Measurements from ENCODE around the gene RPAP3.
A peak's percentile ranks its signal among the peaks of the same experiment; 100 is the strongest.
"Not testable (repeated sequence)": the region's sequence is repeated elsewhere in the genome, so short reads cannot be mapped to it uniquely, and the experiment has no call there.

Gene RPAP3

DNA sequence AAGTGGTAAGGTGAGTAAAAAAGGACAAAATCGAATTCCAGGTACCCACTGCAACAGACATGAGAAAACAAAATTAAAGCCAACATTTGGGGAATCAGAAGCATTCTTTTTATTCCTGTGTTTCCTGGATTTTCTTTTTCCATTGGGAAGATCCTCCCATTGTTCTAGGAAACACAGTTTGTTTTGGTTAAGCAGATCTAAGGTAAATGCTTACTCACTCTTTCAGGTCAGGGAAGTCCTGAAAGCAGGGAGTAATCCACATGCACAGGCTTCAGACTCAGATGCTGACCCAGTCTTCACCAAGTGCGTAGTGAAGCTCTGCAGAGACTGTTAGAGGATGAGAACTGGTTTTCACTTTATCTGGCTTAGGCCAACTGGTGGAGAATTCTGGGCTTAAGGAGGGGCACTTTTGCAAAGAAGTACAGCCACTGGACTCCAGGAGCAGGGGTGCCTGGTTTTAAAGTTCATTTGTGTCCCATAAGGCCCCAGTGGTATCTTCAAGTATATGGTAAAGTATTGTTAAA lies 57.7 kb downstream of the RPAP3 start:
- peaks cover 5% of the 10 kb centered on the region for H3K9me3 ChIP-seq (ENCODE audit: severe bottlenecking)
- H3K27ac ChIP-seq (ENCODE audit: poor library complexity, severe bottlenecking), result no peak overlapping the region
- H3K27me3 ChIP-seq (ENCODE audit: insufficient read depth, poor library complexity, severe bottlenecking), result no peaks in the 10 kb centered on the region
- TF ChIP-seq, protein P1, sequence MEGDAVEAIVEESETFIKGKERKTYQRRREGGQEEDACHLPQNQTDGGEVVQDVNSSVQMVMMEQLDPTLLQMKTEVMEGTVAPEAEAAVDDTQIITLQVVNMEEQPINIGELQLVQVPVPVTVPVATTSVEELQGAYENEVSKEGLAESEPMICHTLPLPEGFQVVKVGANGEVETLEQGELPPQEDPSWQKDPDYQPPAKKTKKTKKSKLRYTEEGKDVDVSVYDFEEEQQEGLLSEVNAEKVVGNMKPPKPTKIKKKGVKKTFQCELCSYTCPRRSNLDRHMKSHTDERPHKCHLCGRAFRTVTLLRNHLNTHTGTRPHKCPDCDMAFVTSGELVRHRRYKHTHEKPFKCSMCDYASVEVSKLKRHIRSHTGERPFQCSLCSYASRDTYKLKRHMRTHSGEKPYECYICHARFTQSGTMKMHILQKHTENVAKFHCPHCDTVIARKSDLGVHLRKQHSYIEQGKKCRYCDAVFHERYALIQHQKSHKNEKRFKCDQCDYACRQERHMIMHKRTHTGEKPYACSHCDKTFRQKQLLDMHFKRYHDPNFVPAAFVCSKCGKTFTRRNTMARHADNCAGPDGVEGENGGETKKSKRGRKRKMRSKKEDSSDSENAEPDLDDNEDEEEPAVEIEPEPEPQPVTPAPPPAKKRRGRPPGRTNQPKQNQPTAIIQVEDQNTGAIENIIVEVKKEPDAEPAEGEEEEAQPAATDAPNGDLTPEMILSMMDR (IDR thresholded peaks at IDR 0.05; ENCODE audit: poor library complexity, severe bottlenecking), result no peak
- no peaks in the 10 kb centered on the region for H3K4me1 ChIP-seq (ENCODE audit: insufficient read depth, poor library complexity, severe bottlenecking)
- ATAC-seq (ENCODE audit: low read depth) (no peak), DNase-seq (ENCODE audit: low spot score) (no peak)
- H3K4me3 ChIP-seq (ENCODE audit: severe bottlenecking), result no peak overlapping the region
- H3K36me3 ChIP-seq (ENCODE audit: low read depth), result no peaks in the 10 kb centered on the region

- H3K4me1 ChIP-seq (ENCODE audit: insufficient read depth, poor library complexity, severe bottlenecking); H3K27ac ChIP-seq (ENCODE audit: poor library complexity, severe bottlenecking); DNase-seq (ENCODE audit: low spot score); H3K9me3 ChIP-seq (ENCODE audit: severe bottlenecking); H3K36me3 ChIP-seq (ENCODE audit: low read depth); ATAC-seq (ENCODE audit: low read depth); H3K4me3 ChIP-seq (ENCODE audit: severe bottlenecking); H3K27me3 ChIP-seq (ENCODE audit: insufficient read depth, poor library complexity, severe bottlenecking): not testable (repeated sequence)
Measured at GRCh38 chr12:47642310-47642709, 63.5 kb downstream of the RPAP3 start.

DNA sequence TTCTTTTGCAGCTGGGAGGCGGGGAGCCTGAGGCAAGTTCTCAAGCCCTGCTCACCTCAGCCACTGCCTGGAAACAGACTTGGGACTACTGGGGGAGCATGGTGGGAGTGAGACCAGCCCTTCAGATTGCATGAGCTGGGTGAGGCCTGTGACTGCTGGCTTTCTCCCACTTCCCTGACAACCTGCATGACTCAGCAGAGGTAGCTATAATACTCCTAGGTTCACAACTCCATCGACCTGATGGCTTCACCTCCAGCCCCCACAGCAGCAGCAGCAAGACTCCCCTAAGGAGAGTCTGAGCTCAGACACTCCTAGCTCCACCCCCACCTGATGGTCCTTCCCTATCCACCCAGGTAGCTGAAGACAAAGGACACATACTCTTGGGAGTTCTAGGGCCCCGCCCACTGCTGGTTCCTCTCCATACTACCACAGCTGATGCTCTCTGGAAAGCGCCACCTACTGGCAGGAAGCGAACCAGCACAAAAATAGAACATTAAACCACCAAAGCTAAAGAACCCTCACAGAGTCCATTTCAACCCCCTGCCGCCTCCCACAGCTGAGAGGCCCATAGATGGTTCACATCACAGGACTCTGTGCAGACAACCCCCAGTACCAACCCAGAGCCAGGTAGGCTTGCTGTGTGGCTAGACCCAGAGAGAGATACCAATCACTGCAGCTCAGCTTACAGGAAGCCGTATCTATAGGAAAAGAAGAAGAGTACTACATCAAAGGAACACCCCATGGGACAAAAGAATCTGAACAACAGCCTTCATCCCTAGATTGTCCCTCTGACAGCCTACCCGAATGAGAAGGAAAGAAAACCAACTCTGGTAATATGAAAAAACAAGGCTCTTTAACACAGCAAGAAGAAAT lies 68.7 kb downstream of the RPAP3 start:
- Histone ChIP-seq H3K4me1 (ENCODE audit: insufficient read depth, poor library complexity, severe bottlenecking) (no peaks in the 10 kb centered on the region), H3K4me3 (ENCODE audit: severe bottlenecking) (no peak overlapping the region), H3K27ac (ENCODE audit: poor library complexity, severe bottlenecking) (no peak overlapping the region), H3K36me3 (ENCODE audit: low read depth) (no peaks in the 10 kb centered on the region), H3K27me3 (ENCODE audit: insufficient read depth, poor library complexity, severe bottlenecking) (no peaks in the 10 kb centered on the region), H3K9me3 (ENCODE audit: severe bottlenecking) (peaks cover 3% of the 10 kb centered on the region)
- DNase-seq (ENCODE audit: low spot score) (no peak), ATAC-seq (ENCODE audit: low read depth) (no peak)
- TF ChIP-seq, protein P1 (IDR thresholded peaks at IDR 0.05; ENCODE audit: poor library complexity, severe bottlenecking), result peak; percentile 55

DNA sequence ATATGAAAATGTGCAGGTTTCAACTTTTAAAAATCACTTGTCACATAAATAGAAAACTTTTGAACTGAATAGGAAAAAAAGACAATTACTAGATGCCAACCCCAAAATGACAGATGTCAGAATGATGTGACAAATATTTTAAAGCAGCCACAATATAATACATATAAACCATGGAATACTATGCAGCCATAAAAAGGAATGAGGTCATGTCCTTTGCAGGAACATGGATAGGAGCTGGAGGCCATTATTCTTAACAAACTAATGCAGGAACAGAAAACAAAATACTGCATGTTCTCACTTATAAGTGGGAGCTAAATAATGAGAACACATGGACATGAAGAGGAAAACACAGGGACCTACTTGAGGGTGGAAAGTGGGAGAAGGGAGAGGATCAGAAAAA lies 70.1 kb downstream of the RPAP3 start:
- H3K27me3 ChIP-seq (ENCODE audit: insufficient read depth, poor library complexity, severe bottlenecking); H3K36me3 ChIP-seq (ENCODE audit: low read depth); H3K9me3 ChIP-seq (ENCODE audit: severe bottlenecking); H3K27ac ChIP-seq (ENCODE audit: poor library complexity, severe bottlenecking); DNase-seq (ENCODE audit: low spot score); H3K4me3 ChIP-seq (ENCODE audit: severe bottlenecking); H3K4me1 ChIP-seq (ENCODE audit: insufficient read depth, poor library complexity, severe bottlenecking); ATAC-seq (ENCODE audit: low read depth): not testable (repeated sequence)

DNA sequence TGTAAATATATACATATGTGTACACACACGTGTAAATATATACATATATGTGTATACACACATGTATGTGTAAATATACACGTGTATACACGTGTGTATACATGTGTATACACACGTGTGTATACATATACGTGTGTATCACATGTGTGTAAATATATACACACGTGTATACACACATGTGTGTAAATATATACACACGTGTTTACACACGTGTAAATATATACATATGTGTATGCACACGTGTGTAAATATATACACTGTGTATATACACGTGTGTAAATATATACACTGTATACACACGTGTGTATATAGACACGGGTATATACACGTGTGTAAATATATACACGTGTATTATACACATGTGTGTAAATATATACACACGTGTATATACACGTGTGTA lies 71.7 kb downstream of the RPAP3 start:
- Histone ChIP-seq H3K4me1 (ENCODE audit: insufficient read depth, poor library complexity, severe bottlenecking) (no peaks in the 10 kb centered on the region), H3K27ac (ENCODE audit: poor library complexity, severe bottlenecking) (no peak overlapping the region), H3K4me3 (ENCODE audit: severe bottlenecking) (no peak overlapping the region), H3K9me3 (ENCODE audit: severe bottlenecking) (peaks cover 3% of the 10 kb centered on the region), H3K36me3 (ENCODE audit: low read depth) (no peaks in the 10 kb centered on the region), H3K27me3 (ENCODE audit: insufficient read depth, poor library complexity, severe bottlenecking) (no peaks in the 10 kb centered on the region)
- no peak for DNase-seq (ENCODE audit: low spot score)
- TF ChIP-seq, protein P1 (IDR thresholded peaks at IDR 0.05; ENCODE audit: poor library complexity, severe bottlenecking), result no peak
- ATAC-seq (ENCODE audit: low read depth), result no peak

DNA sequence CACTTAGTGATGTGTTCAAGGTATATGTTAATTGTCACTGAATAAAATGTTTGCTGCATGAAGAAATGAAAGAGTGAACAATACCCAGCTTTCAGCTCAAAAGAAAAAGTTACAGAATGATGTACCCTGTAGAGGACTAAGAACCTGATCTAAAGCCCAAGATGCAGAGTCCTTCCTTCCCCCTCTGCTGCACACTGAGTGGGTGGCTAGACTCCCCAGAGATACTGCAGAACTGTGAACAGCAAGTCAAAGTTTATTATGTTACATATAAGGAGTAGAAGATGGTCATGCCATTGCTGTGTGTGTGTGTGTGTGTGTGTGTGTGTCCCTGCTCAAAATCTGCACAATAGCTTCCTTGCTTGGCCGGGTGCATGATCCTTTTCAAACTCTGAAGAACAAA lies 83.9 kb downstream of the RPAP3 start:
- no peak overlapping the region for H3K27ac ChIP-seq (ENCODE audit: poor library complexity, severe bottlenecking)
- H3K9me3 ChIP-seq (ENCODE audit: severe bottlenecking), result no peaks in the 10 kb centered on the region
- TF ChIP-seq, protein P1 (IDR thresholded peaks at IDR 0.05; ENCODE audit: poor library complexity, severe bottlenecking), result no peak
- no peaks in the 10 kb centered on the region for H3K27me3 ChIP-seq (ENCODE audit: insufficient read depth, poor library complexity, severe bottlenecking)
- no peaks in the 10 kb centered on the region for H3K4me1 ChIP-seq (ENCODE audit: insufficient read depth, poor library complexity, severe bottlenecking)
- no peaks in the 10 kb centered on the region for H3K36me3 ChIP-seq (ENCODE audit: low read depth)
- ATAC-seq (ENCODE audit: low read depth) (no peak), DNase-seq (ENCODE audit: low spot score) (no peak)
- no peak overlapping the region for H3K4me3 ChIP-seq (ENCODE audit: severe bottlenecking)

Data from RWPE2 (cell line).